H1 (cell line): ENCODE results near the gene IPO11. TPM values are rescaled to one million over a fixed set of nuclear protein-coding genes. Genes with fewer than 3 reads are reported as not detected.

Experiments
- CTCF ChIA-PET: fragments of 300-600 bp; sonication (Branson Sonifier 250); formaldehyde crosslinking; loops from one replicate; lab custom pipeline; 2021; ENCODE audit not compliant: partially characterized antibody; lab: Charles Lee
- POLR2A ChIA-PET: fragments of 300-600 bp; sonication (Branson Sonifier 250); formaldehyde crosslinking; loops from one replicate; lab custom pipeline; 2021; ENCODE audit warnings: inconsistent platforms; ENCODE audit not compliant: partially characterized antibody; lab: Charles Lee
- DNase-seq, 2 experiments: peaks; one replicate each; pipeline versions ENCODE4 v3.0.0 to v3.0.0-alpha.2; 2010 to 2022; ENCODE audit warnings: low spot score in 2 of 2, low read depth in 1 of 2, mixed read lengths in 1 of 2
- FAIRE-seq: peaks from 2 replicates; lab custom pipeline; 2011; peaks lifted over from hg19 to GRCh38; lab: Jason Lieb, UNC
- H2AFZ ChIP-seq: 2 replicates; pipeline ENCODE4 v1.8.1; 2012; ENCODE audit warnings: low read length, inconsistent platforms
- H2AK5ac ChIP-seq: 2 replicates; pipeline ENCODE4 v1.6.1; 2013; ENCODE audit warnings: low read depth, low read length
- H2BK120ac ChIP-seq: replicated peaks from 2 replicates; pipeline ENCODE3; 2013; ENCODE audit warnings: low read depth, low read length, inconsistent platforms
- H2BK12ac ChIP-seq: 2 replicates; pipeline ENCODE4 v1.6.1; 2013; ENCODE audit warnings: low read depth, low read length
- H2BK15ac ChIP-seq: 2 replicates; pipeline ENCODE4 v1.6.1; 2013; ENCODE audit warnings: low read length
- H2BK20ac ChIP-seq: 2 replicates; pipeline ENCODE4 v1.6.1; 2013; ENCODE audit warnings: low read length
- H2BK5ac ChIP-seq: 2 replicates; pipeline ENCODE4 v1.6.1; 2013; ENCODE audit warnings: low read depth, low read length
- H3K14ac ChIP-seq: 2 replicates; pipeline ENCODE4 v1.6.1; 2013; ENCODE audit warnings: inconsistent platforms; ENCODE audit not compliant: insufficient read length
- H3K18ac ChIP-seq: 2 replicates; pipeline ENCODE4 v1.6.1; 2013; ENCODE audit warnings: low read length; ENCODE audit errors: extremely low read depth
- H3K23ac ChIP-seq: 2 replicates; pipeline ENCODE4 v1.6.1; 2013; ENCODE audit warnings: inconsistent platforms; ENCODE audit not compliant: insufficient read length
- H3K23me2 ChIP-seq: 2 replicates; pipeline ENCODE4 v1.6.1; 2013; ENCODE audit warnings: low read depth, low read length
- H3K27ac ChIP-seq: 2 replicates; pipeline ENCODE4 v1.6.1; 2011; ENCODE audit warnings: low read depth, low read length, inconsistent platforms
- H3K27me3 ChIP-seq, 4 experiments: replicated peaks in 1 of 4; 1 replicate in 1 of 4; 2 replicates in 3 of 4; pipeline versions ENCODE4 v1.6.1 to v1.8.1; 2011 to 2013; ENCODE audit warnings: low read length in 3 of 4, mild to moderate bottlenecking in 3 of 4, inconsistent platforms in 2 of 4, mixed read lengths in 2 of 4, moderate library complexity in 1 of 4; ENCODE audit not compliant: control insufficient read depth in 3 of 4, insufficient read depth in 3 of 4; ENCODE audit errors: extremely low read depth in 1 of 4
- H3K36me3 ChIP-seq, 4 experiments: 2 replicates each; pipeline versions ENCODE4 v1.6.1 to v1.8.1; 2011 to 2013; ENCODE audit warnings: mild to moderate bottlenecking in 4 of 4, low read length in 3 of 4, moderate library complexity in 2 of 4, control low read depth in 1 of 4, inconsistent platforms in 1 of 4; ENCODE audit not compliant: insufficient read depth in 4 of 4, control insufficient read depth in 2 of 4
- H3K4ac ChIP-seq: replicated peaks from 2 replicates; pipeline ENCODE3; 2013; ENCODE audit warnings: low read length, low read depth, mixed read lengths, inconsistent platforms; ENCODE audit not compliant: insufficient read length
- H3K4me1 ChIP-seq, 4 experiments: replicated peaks in 1 of 4; 1 replicate in 1 of 4; 2 replicates in 3 of 4; pipeline versions ENCODE4 v1.6.1 to v1.8.1; 2011 to 2013; ENCODE audit warnings: low read length in 3 of 4, inconsistent platforms in 2 of 4, mixed read lengths in 1 of 4; ENCODE audit not compliant: insufficient read depth in 4 of 4, control insufficient read depth in 3 of 4
- H3K4me2 ChIP-seq, 2 experiments: 2 replicates each; pipeline versions ENCODE4 v1.6.1 to v1.8.1; 2011 to 2013; ENCODE audit warnings: low read depth in 2 of 2, low read length in 2 of 2, control low read depth in 1 of 2, inconsistent platforms in 1 of 2, mild to moderate bottlenecking in 1 of 2; ENCODE audit not compliant: insufficient read depth in 1 of 2
- H3K4me3 ChIP-seq, 4 experiments: fragments of 200-600, 300-600 bp in 1 of 4; sonication (generic), shearing (Covaris generic), sonication (Bioruptor Twin) in 1 of 4; 2 replicates each; pipeline versions ENCODE4 v1.5.1 to v1.8.1; 2011 to 2016; ENCODE audit warnings: low read length in 4 of 4, low read depth in 3 of 4, control low read depth in 2 of 4, inconsistent platforms in 2 of 4, mild to moderate bottlenecking in 2 of 4, mixed read lengths in 1 of 4, moderate library complexity in 1 of 4; ENCODE audit not compliant: insufficient read depth in 2 of 4; ENCODE audit errors: extremely low read depth in 1 of 4
- H3K56ac ChIP-seq: replicated peaks from 2 replicates; pipeline ENCODE3; 2013; ENCODE audit warnings: low read depth, mild to moderate bottlenecking, mixed read lengths, low read length, inconsistent platforms; ENCODE audit not compliant: insufficient read length
- H3K79me1 ChIP-seq: 2 replicates; pipeline ENCODE4 v1.6.1; 2013; ENCODE audit warnings: low read depth, low read length, control low read depth
- H3K79me2 ChIP-seq, 2 experiments: 2 replicates each; pipeline versions ENCODE4 v1.6.1 to v1.8.1; 2012 to 2013; ENCODE audit warnings: low read length in 2 of 2, mild to moderate bottlenecking in 2 of 2, inconsistent platforms in 1 of 2; ENCODE audit not compliant: insufficient read depth in 2 of 2, control insufficient read depth in 1 of 2
- H3K9ac ChIP-seq, 4 experiments: replicated peaks in 1 of 4; 1 replicate in 1 of 4; 2 replicates in 3 of 4; pipeline versions ENCODE4 v1.6.1 to v1.8.1; 2011 to 2013; ENCODE audit warnings: low read depth in 3 of 4, low read length in 3 of 4, control low read depth in 2 of 4, mild to moderate bottlenecking in 2 of 4, moderate library complexity in 2 of 4, inconsistent platforms in 1 of 4; ENCODE audit errors: extremely low read depth in 1 of 4
- H3K9me3 ChIP-seq, 2 experiments: 2 replicates each; pipeline versions ENCODE4 v1.6.1 to v1.8.1; 2012 to 2013; ENCODE audit warnings: mild to moderate bottlenecking in 2 of 2, moderate library complexity in 2 of 2, control low read depth in 1 of 2, inconsistent platforms in 1 of 2, low read depth in 1 of 2, low read length in 1 of 2, mixed read lengths in 1 of 2; ENCODE audit not compliant: insufficient read depth in 2 of 2
- H4K20me1 ChIP-seq, 2 experiments: replicated peaks in 1 of 2; 2 replicates each; pipeline versions ENCODE3 to v1.8.1; 2011 to 2013; ENCODE audit warnings: inconsistent platforms in 2 of 2, low read length in 2 of 2, mild to moderate bottlenecking in 1 of 2; ENCODE audit not compliant: insufficient read depth in 2 of 2, control insufficient read depth in 1 of 2
- H4K5ac ChIP-seq: 2 replicates; pipeline ENCODE4 v1.6.1; 2013; ENCODE audit warnings: low read length, low read depth, mixed read lengths, inconsistent platforms; ENCODE audit not compliant: insufficient read length
- H4K8ac ChIP-seq: 2 replicates; pipeline ENCODE4 v1.8.0; 2013; ENCODE audit warnings: mild to moderate bottlenecking, moderate library complexity, low read length, inconsistent platforms; ENCODE audit not compliant: insufficient read depth; ENCODE audit errors: extremely low read depth
- H4K91ac ChIP-seq: replicated peaks from 2 replicates; pipeline ENCODE3; 2013; ENCODE audit warnings: low read length, mixed read lengths, inconsistent platforms; ENCODE audit not compliant: insufficient read length
- FOSL1 ChIP-seq: IDR thresholded peaks from 2 replicates; pipeline ENCODE4 v1.6.1; 2011; ENCODE audit warnings: mild to moderate bottlenecking, low read depth, low read length, moderate library complexity; ENCODE audit not compliant: insufficient read depth
- WGBS, 2 experiments: shearing (Covaris generic) in 1 of 2; methylation state at CpG; one replicate each; pipeline versions ENCODE4 v1.1.6 to v1.1.7; 2013 to 2015; ENCODE audit warnings: low lambda C conversion rate in 2 of 2, mixed read lengths in 2 of 2, inconsistent platforms in 1 of 2, low coverage in 1 of 2, missing lambda C conversion rate in 1 of 2; ENCODE audit not compliant: insufficient replicate concordance in 2 of 2, insufficient coverage in 1 of 2, insufficient read length in 1 of 2; ENCODE audit errors: extremely low coverage in 1 of 2, missing lambda C conversion rate in 1 of 2; 5-methylcytosine and 5-hydroxymethylcytosine counted together
- polyA plus RNA-seq, 7 experiments: library from polyadenylated mRNA; depleted of rRNA in 3 of 7; stranded (reverse) in 5 of 7; unstranded in 2 of 7; fragments of >200 nt in 5 of 7; fragments of 200-250 nt in 2 of 7; gene quantifications; 1 replicate in 5 of 7; 2 replicates in 1 of 7; 4 replicates in 1 of 7; pipeline versions ENCODE4 v1.2.1 to v1.2.3, GENCODE V29; 2011 to 2013; ENCODE audit warnings: missing spikeins in 2 of 7, mixed read lengths in 2 of 7
- total RNA-seq: library from RNA; stranded (reverse); fragmentation: NEBNext Ultra II Directional; extraction: Animal tissue kit (Norgen Biotek cat#: 25700); gene quantifications from 2 replicates; pipeline ENCODE4 v1.2.1, GENCODE V29; 2021

Gene IPO11
- total and polyA plus RNA-seq, 2 of the 8 experiments (the other 6 are each of a cell fraction or from before 2014, with no cell fraction given), result 23.6 to 64.4 TPM

DNA sequence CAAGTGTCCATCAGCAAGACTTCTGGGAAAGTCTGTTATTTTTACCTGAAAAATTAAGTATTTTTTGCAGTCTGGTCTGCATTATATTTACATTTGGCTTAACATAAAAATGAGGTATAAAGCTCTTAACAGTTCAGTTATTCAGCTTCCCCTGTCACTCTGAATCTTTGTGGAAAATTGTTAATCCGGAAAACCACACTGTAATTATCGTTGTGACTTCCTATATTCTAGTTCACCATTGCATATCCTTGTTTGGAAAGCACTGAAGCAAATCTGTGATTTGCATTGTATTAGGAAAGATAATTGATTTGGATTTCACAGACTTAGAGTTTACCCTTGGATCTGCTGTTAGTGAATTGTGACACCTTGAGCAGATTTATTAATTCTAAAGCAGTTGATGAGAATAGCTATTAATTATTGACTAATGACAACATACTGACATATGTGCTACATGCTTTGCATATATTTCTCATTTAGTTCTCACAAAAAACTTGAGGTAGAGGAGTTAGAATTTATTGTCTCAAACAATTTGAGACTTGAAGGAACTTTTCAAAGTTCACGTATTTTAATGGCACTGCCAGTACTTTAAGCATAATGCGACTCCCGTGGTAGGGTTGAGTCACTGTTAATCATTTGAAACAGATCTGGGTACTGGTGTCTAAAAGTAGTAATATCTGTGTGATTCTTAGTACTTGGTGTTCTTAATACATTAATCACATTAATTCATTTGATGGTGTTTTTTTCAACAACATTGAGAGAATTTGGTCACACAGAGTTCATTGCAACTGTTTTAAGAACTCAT lies 94.3 kb downstream of the IPO11 start:
- POLR2A ChIA-PET, result no interaction called here
- Histone ChIP-seq H4K20me1 (no peaks in the 10 kb centered on the region), H3K79me1 (no peaks in the 10 kb centered on the region), H2AFZ (no peak overlapping the region), H3K79me2 (no peaks in the 10 kb centered on the region), H3K9me3 (0 out of 4 replicates have a peak, but pooled peaks cover 0 to 2% of the 10 kb centered on the region in 2 experiments), H3K4me3 (no peak overlapping the region), H2BK120ac (no peak overlapping the region), H3K4me1 (no peaks in the 10 kb centered on the region), H2BK5ac (no peak overlapping the region), H3K14ac (no peak overlapping the region), H3K4me2 (no peak overlapping the region), H3K18ac (no peak overlapping the region), H4K8ac (no peak overlapping the region), H3K9ac (no peak overlapping the region), H3K23me2 (no peaks in the 10 kb centered on the region), H3K56ac (no peak overlapping the region), H3K23ac (no peak overlapping the region), H3K27me3 (no peaks in the 10 kb centered on the region), H4K5ac (no peak overlapping the region)
- FAIRE-seq (no peak), DNase-seq (no peak)
- 91% methylated on average over 5 of the region's 5 CpGs; no CpG with 5 or more reads in 1 of the 2 experiments for WGBS, 2 experiments
- no peak for TF ChIP-seq FOSL1
- TF ChIP-seq, all 59 proteins: peak for 0
- Histone ChIP-seq H2BK12ac (no peak overlapping the region), H3K4ac (no peak overlapping the region), H4K91ac (no peak overlapping the region), H3K27ac (no peak overlapping the region), H2BK20ac (no peak overlapping the region), H2BK15ac (no peak overlapping the region), H3K36me3 (peaks cover 0 to 19% (median 3%) of the 10 kb centered on the region in 4 experiments; a peak in 2 of 8 replicates), H2AK5ac (no peak overlapping the region)
- CTCF ChIA-PET, result no interaction called here
